Right lobe of liver (tissue), 4 donors: ENCODE data around the gene MACROD2.

Experiments used
- CTCF ChIP-seq, 4 donors: fragments of 200-600 bp in 3 of 4; fragments of 450-650 bp in 1 of 4; IDR thresholded peaks; one replicate each; pipeline versions ENCODE4 v1.5.1 to v1.8.0; 2016 to 2022; ENCODE audit warnings: antibody characterized with exemption in 4 of 4, mild to moderate bottlenecking in 2 of 4
- POLR2A ChIP-seq: fragments of 450-650 bp; IDR thresholded peaks from one replicate; pipeline ENCODE4 v1.6.1; 2017; ENCODE audit warnings: antibody characterized with exemption, mild to moderate bottlenecking
- donor health status: DM: no; HTN: no; CAD: no.
- donor health status: DM: no; HTN: no; CAD: no.
- donor health status: DM: no; HTN: yes; CAD: no.

- no peak for TF ChIP-seq CTCF (IDR thresholded peaks at IDR 0.05)
- no peak for TF ChIP-seq POLR2A
Measured at GRCh38 chr20:14434384-14435136, 439.2 kb downstream of the MACROD2 start.
